ENCODE results near the gene INPP5A.

The INPP5A gene

GRCh38 chr10:132648072-132648850 is 110.7 kb downstream of the INPP5A start:
- no peak for DNase-seq (ENCODE audit: low read depth)

DNA sequence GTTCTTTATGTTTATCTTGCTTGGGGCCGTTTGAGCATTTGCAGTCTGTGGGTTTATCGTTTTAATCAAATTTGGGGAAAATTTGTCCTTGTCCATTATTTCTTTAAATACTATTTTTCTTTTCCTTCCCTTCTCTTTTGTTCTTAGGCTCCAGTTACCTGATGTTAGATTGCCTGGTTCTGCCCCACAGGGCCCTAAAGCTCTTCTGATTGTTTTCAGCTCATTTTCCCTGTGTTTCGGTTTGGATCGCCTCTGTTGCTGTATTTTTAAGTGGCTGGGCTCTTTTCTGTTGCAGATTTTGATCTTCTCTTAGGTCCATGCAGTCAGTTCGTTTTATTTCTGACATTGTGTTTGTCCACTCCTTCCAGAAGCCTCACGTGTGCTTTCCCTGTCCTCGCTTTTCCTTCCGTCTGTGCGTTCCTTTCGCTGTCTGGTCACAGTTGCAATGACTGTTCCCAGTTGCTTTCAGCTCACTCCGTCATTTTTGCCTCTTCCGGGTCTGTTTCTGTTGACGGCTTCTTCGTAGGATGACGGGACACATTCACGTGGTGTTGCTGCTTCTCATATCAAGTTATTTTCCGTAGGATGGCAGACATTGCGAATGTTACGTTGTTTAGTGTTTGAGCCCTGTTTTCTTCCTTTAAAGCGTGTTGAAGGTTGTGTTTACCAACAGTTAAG is 111.4 kb downstream of the INPP5A start:
- no peak for DNase-seq (ENCODE audit: low read depth)

DNA sequence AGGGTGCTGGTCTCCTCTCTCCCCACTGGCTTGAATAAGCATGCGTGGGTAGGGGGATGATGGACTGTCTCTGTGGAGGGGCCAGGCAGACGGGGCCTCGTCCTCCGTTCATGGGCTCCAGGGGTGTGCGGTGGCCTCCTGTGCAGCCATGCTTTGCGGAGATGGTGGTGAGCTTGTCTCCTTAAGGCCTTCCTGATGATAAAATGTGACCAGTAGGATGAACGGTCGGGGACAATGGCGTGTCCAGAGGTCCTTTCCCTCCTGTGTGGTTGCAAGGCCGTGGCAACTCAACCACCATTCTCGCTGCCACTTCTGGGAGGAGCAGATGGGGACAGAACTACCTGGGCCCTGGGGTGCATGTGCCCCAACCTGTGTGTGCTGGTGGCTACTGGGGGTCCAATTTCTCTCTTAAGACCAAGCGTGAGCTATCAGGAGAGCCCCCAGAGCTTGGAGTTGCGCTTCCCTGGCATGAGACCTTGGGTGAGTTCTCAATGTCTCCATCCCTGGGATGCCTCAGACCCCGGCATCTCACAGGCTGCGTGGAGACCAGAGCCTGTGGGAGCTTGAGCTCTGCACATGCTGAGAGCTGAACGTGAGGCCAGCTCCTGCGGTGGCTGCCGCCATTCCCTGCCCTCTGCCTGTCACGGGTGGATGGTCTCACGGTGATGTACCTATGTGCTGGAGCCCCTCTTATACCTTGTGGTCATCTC is 112.2 kb downstream of the INPP5A start:
- DNase-seq (ENCODE audit: low read depth) = no peak

- no peak for DNase-seq (ENCODE audit: low read depth)
Measured at GRCh38 chr10:132650611-132651250, 113.1 kb downstream of the INPP5A start.

GRCh38 chr10:132651511-132652029 is 114.0 kb downstream of the INPP5A start:
- DNase-seq (ENCODE audit: low read depth) = no peak

GRCh38 chr10:132652446-132652845 is 114.9 kb downstream of the INPP5A start:
- DNase-seq (ENCODE audit: low read depth) = no peak

DNA sequence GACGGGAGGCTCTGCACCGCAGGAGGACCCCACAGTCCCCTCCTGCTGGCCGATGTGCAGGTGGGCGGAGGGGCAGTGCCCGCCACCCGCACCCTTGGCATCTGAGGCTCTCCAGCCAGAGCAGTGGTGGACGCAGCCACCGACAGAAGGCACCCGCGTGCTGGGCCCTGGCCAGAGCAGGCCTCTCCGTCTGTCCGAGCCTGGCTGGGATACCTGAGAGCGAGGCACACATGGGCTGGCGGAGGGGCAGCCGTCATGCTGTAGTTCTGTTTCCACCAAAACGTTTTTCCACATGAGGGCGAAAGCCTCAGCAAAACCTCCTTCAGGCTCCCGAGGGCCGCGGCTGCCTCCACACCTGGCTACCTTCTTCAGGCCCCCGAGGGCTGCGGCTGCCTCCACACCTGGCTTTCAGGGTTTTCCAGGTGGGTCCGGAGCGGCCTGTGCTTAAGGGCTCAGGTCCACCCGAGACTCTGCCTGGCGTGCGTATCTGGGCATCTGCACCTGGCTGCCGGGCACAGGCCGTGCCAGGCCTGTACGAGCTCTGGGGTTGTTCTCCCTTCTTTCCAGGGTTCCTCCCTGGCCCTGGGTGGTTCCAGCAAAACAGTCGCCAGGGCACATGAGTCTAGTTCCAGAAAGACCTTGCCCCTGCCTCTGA is 115.5 kb downstream of the INPP5A start:
- no peak for DNase-seq (ENCODE audit: low read depth)

DNA sequence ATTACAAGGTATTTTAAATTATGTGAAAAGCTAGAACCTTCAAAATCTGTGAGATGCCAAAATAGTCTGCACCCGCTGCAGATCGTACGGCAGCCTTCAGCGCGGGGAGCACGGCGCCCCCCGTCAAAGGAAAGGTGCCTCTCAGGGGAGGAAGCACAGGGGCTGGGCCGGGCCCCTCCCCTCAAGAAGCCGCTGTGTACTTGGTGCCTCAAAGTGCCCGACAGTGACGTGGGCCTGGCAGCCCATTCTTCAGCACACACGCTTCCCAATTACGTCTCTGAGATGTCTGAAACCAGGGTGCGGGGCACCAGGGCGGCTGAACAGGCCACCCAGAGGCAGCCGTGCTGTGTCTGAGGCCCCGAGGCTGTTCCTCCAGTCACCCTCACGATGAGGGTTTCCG is 116.1 kb downstream of the INPP5A start:
- no peak for DNase-seq (ENCODE audit: low read depth)

GRCh38 chr10:132654121-132654571 is 116.6 kb downstream of the INPP5A start:
- DNase-seq (ENCODE audit: low read depth) = no peak

- peak; percentile 70 for DNase-seq (ENCODE audit: low read depth)
Measured at GRCh38 chr10:132654708-132655661, 117.4 kb downstream of the INPP5A start.

- DNase-seq (ENCODE audit: low read depth) = no peak
Measured at GRCh38 chr10:132655735-132656134, 118.1 kb downstream of the INPP5A start.

- DNase-seq (ENCODE audit: low read depth) = no peak
Measured at GRCh38 chr10:132656283-132657126, 118.9 kb downstream of the INPP5A start.

- DNase-seq (ENCODE audit: low read depth) = no peak
Measured at GRCh38 chr10:132657127-132657706, 119.6 kb downstream of the INPP5A start.

DNA sequence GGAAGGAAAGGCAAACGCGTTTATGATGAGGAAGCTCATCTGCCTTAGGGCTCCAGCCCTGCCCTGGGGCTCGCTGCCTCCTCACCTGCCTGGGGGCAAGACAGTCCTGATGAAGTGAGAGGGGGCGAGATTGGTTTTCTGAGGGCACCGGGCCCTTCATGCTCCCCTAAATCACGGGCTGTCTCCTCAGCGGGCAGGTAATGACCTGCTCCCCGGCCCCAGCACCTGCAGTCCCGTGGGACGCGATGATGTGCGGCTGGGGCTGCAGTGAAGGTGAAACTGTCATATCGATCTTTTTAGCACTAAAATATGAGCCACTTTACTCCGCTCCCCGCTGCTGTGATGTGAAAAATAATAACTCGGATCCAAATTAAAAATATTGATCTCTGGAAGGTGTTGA is 120.2 kb downstream of the INPP5A start:
- DNase-seq (ENCODE audit: low read depth) = no peak

DNA sequence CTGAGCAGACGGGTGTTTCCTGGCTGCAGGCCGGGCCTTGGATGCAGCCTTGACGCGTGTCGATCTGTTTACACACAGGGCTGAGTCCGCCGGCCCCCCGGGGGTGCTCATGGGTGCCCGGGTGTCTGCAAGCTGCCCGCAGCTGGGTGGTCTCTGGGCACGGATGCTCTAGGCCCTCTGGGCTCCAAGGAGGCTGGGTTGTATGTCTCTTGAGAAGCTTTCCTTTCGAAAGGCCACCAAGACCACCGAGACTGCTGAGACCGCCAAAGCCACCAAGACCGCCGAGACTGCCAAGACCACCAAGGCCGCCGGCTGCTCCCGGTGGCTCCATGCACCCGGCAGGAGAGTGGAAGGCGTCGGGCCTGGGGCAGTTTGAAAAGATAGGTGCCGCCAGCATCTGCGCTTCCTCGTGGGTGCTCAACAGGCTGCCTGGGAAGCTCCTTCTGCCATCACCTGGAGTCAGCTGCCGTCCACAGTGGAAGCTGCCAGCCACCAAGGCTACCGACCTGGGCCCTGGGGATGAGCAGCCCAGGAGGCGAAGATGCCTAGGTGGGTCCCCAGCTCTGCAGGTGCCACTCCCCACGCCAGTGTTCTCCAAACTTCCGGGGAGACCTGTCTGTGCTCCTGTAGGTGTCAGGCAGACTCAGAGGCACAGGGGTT is 121.1 kb downstream of the INPP5A start:
- no peak for DNase-seq (ENCODE audit: low read depth)

DNA sequence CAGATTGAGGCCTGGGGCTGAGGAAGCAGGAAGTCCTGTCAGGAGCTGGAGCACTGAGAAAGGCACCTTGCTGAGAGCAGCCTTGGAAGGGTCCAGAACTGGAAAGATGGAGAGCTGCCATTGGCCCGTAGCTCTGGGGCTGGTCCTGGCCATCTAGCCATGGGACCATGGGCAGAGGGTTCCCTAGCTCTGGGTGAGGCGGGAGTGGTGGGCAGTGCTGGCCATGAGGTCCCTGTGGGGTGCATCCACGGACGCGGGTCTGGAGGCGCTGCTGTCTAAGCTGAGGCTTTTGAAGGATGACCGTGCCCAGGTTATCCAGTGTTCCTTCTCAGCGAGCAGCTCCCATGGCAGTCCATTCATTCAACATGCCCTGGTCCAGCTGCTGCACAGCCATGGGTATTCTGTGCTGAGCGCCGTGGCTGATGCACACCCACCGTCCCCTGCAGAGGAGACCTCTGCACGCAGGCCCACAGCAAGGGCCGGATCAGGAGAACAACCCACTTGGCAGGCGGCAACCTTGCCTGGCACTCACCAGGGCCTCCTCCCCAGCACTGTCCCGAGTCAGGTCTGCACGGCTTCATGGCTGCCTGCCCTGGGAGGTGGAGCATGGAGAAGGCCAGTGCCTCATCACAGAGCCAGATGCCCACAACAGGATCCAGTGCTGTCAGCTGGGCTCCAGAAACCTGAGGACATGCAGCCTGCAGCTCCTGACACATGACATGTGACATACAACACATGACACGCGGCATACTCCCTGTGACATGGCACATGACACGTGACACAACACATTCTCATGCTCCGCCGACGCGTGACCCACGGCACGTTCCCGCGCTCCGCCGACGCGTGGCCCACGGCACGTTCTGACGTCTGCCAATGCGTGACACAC is 121.9 kb downstream of the INPP5A start:
- DNase-seq (ENCODE audit: low read depth) = no peak

DNA sequence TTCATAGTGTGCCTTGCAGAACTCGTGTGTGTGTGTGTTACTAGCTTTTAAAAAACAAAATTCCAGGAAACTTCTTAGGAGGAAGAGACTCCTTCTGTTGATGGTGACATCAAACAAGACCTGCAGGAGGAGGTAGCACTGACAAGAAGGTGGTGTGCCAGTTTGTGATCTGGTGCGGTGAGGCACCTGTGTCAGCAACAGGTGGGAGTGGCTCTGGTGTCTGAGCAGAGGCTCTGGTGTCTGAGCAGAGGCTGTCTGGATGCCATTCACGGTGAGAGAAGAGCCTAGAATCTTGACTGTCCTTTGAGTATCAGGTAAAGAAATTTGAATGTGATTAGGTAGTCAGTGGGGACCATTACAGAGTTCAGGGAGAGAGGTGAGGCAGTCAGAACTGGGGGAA is 122.8 kb downstream of the INPP5A start:
- no peak for DNase-seq (ENCODE audit: low read depth)
